22Rv1 (cell line): Measurements from ENCODE around the gene CA14.

ENCODE experiments used
- CTCF ChIP-seq: fragments of 450-650 bp; IDR thresholded peaks from 2 replicates; pipeline ENCODE4 v1.5.1; 2017; ENCODE audit warnings: mild to moderate bottlenecking
- ZFX ChIP-seq: fragments of 450-650 bp; IDR thresholded peaks from 2 replicates; pipeline ENCODE4 v1.6.1; 2017; ENCODE audit warnings: antibody characterized with exemption, borderline replicate concordance

GRCh38 chr1:150293433-150294253, 36.1 kb downstream of the CA14 start, which contains the start of gene MRPS21:
- TF ChIP-seq CTCF (no peak), ZFX (no peak)
